ENCODE data around the gene SOWAHB. TPM values are rescaled to one million over a fixed set of nuclear protein-coding genes. Genes with fewer than 3 reads are reported as not detected.

SOWAHB gene
- total and polyA plus RNA-seq, 9 donors, result 0.05 to 0.32 (median 0.13) TPM

DNA sequence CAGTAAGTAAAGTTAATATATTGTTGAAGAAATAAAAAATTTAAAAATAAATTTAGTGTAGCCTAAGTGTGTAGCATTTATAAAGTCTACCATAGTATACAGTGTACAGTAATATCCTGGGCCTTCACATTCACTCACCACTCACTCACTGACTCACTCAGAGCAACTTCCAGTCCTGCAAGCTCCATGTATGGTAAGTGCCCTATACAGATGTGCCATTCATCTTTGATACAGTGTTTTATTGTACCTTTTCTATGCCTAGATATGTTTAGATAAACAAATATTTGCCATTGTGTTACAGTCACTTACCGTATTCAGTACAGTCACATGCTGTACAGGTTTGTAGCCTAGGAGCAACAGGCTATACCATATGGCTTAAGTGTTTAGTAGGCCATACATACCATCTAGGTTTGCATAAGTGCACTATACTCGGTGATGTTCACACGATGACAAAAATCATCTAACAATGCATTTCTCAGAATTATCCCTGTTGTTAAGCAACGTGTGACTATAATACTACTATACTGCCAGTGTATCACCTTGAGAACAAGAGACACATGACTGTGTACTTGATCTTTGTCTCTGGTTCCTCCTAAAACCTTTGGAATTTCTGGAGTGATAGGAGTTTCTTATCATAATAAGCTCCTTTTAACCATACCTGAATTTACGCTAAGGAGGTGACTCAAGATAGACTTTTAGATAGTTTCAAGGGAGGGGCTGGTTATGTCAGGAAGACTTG lies 25.8 kb upstream of the SOWAHB start:
- no CpG with 5 or more reads among the region's 5 CpGs for WGBS (ENCODE audit: insufficient coverage)
- no peak overlapping the region for H3K27ac ChIP-seq (ENCODE audit: low read length)
- no peaks in the 10 kb centered on the region for H3K4me1 ChIP-seq (ENCODE audit: control insufficient read depth, insufficient read depth, low read length)
- H3K36me3 ChIP-seq (ENCODE audit: control insufficient read depth, insufficient read depth, low read length), result no peaks in the 10 kb centered on the region
- no peak overlapping the region for H3K4me3 ChIP-seq (ENCODE audit: low read length)
- no peaks in the 10 kb centered on the region for H3K27me3 ChIP-seq (ENCODE audit: control insufficient read depth, insufficient read depth, low read length)
- no peaks in the 10 kb centered on the region for H3K9me3 ChIP-seq (replicated peaks; ENCODE audit: control insufficient read depth, low read depth, low read length)
- DNase-seq, result no peak

DNA sequence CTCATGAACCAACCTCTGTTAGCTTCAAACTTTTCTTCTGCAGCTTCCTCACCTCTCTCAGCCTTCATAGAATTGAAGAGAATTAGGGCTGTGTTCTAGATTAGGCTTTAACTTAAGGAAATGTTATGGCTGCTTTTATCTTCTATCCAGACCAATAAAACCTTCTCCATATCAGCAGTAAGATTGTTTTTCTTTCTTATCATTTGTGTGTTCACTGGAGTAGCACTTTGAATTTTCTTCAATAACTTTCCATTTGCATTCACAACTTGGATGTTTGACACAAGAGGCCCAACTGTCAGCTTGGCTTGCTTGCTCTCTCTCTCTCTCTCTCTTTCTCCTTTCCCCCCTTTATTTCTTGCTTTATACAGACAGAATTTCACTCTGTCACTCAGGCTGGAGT lies 22.8 kb upstream of the SOWAHB start:
- H3K27ac ChIP-seq (ENCODE audit: low read length), result no peak overlapping the region
- H3K36me3 ChIP-seq (ENCODE audit: control insufficient read depth, insufficient read depth, low read length), result no peaks in the 10 kb centered on the region

DNA sequence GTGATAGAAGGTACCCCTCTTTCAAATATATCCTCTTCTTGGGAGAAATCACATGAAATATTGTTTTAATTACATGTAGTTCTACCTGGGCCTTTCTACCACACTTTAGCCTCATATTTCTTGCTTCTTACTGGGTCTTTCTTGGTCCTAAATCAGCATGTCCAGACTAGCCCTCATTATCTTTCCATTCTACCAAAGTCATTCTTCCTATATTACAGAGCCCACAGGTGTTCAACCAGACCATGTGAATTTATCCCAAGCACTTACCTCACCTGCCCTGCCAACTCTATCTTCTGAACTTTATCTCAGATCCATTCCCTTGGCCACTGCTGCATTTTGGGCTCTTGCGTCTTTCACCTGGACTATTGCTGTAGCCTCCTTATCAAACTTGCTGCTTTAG lies 11.8 kb upstream of the SOWAHB start:
- WGBS (ENCODE audit: insufficient coverage), result 93% methylated on average over 1 of the region's 1 CpG
- Histone ChIP-seq H3K27ac (ENCODE audit: low read length) (no peak overlapping the region), H3K9me3 (replicated peaks; ENCODE audit: control insufficient read depth, low read depth, low read length) (peaks cover 6% of the 10 kb centered on the region), H3K36me3 (ENCODE audit: control insufficient read depth, insufficient read depth, low read length) (no peaks in the 10 kb centered on the region), H3K27me3 (ENCODE audit: control insufficient read depth, insufficient read depth, low read length) (no peaks in the 10 kb centered on the region), H3K4me3 (ENCODE audit: low read length) (no peak overlapping the region), H3K4me1 (ENCODE audit: control insufficient read depth, insufficient read depth, low read length) (no peaks in the 10 kb centered on the region)
- DNase-seq, result no peak

More for the DNA sequence above, 22.8 kb upstream of the SOWAHB start:
- Histone ChIP-seq H3K4me3 (ENCODE audit: low read length) (no peak overlapping the region), H3K4me1 (ENCODE audit: control insufficient read depth, insufficient read depth, low read length) (no peaks in the 10 kb centered on the region), H3K9me3 (replicated peaks; ENCODE audit: control insufficient read depth, low read depth, low read length) (no peaks in the 10 kb centered on the region), H3K27me3 (ENCODE audit: control insufficient read depth, insufficient read depth, low read length) (no peaks in the 10 kb centered on the region)
- no peak for DNase-seq

DNA sequence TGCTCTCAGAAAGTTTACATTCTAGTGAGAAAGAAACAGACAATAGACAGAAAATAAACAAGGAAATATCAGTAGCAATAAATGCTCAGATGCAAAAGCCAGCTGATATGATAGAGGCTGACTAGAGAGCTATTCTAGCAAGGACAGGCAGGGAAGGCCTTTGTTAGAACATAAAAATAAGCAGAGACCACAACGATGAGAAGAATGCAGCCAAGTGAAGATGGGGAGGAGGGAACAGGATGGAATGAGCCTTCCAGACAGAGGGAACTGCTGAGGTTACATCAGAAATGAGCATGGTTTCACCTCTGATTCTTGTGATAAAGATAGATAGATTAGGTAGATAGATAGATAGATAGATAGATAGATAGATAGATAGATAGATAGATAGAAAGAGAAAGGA lies 7.6 kb upstream of the SOWAHB start:
- H3K27ac ChIP-seq (ENCODE audit: low read length), result no peak overlapping the region
- peaks cover 6% of the 10 kb centered on the region for H3K9me3 ChIP-seq (replicated peaks; ENCODE audit: control insufficient read depth, low read depth, low read length)
- H3K4me3 ChIP-seq (ENCODE audit: low read length), result no peak overlapping the region
- H3K4me1 ChIP-seq (ENCODE audit: control insufficient read depth, insufficient read depth, low read length), result no peaks in the 10 kb centered on the region
- H3K36me3 ChIP-seq (ENCODE audit: control insufficient read depth, insufficient read depth, low read length), result no peaks in the 10 kb centered on the region
- no peak for DNase-seq
- WGBS (ENCODE audit: insufficient coverage), result 20% methylated on average over 1 of the region's 1 CpG
- H3K27me3 ChIP-seq (ENCODE audit: control insufficient read depth, insufficient read depth, low read length), result no peaks in the 10 kb centered on the region

DNA sequence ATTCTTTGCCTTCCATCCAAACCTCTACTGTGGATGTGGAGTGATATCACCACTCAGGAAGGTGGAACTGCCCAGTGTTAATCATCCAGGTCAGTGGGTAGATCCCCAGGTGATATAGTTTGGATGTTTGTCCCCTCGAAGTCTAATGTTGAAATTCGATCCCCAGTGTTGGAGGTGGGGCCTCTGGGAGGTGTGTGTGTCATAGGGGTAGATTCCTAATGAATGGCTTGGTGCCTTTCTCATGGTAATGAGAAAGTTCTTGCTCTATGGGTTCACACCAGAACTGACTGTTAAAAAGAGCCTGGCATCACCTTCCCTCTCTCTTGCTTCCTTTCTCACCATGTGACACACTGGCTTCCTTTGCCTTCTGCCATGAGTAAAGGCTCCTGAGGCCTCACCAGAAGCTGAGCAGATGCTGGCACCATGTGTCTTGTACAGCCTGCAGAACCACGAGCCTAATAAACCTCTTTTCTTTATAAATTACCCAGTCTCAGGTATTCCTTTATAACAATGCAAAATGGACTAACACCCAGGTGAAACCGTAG lies 6.8 kb upstream of the SOWAHB start:
- WGBS (ENCODE audit: insufficient coverage), result 75% methylated on average over 2 of the region's 4 CpGs
- Histone ChIP-seq H3K4me1 (ENCODE audit: control insufficient read depth, insufficient read depth, low read length) (no peaks in the 10 kb centered on the region), H3K9me3 (replicated peaks; ENCODE audit: control insufficient read depth, low read depth, low read length) (peaks cover 6% of the 10 kb centered on the region), H3K27me3 (ENCODE audit: control insufficient read depth, insufficient read depth, low read length) (no peaks in the 10 kb centered on the region), H3K4me3 (ENCODE audit: low read length) (no peak overlapping the region), H3K36me3 (ENCODE audit: control insufficient read depth, insufficient read depth, low read length) (no peaks in the 10 kb centered on the region), H3K27ac (ENCODE audit: low read length) (no peak overlapping the region)
- no peak for DNase-seq

DNA sequence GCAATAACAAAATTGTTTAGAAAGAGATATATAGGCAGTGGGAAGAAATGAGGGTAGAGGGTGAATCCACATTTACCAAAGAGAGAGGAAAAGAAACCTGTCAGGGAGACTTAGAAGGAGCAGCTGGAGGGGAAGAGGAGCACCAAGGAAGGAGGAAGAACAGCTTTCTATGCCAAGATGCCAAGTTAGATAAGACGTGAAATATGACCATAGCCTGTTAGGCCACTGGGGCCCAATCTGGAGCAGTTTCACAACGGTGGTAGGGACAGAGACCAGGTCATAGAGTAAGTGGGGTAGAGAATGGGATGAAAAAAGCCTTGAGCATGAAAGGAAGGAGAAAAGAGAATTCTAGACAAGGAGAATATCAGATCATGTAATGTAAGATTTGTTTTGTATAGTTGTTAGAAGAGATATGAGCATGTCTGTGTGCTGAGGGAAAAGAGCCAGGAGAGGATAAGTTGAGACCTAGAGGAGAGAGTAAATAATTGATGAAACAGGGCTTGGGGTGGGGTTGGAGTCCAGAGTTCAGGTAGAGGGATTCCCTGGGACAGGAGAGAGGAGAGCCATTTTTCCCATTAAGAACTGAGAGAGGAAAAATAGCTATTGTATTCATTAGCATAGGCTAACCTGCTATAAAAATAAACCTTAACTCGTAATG lies 4.4 kb upstream of the SOWAHB start:
- Histone ChIP-seq H3K4me1 (ENCODE audit: control insufficient read depth, insufficient read depth, low read length) (peaks cover 4% of the 10 kb centered on the region), H3K27ac (ENCODE audit: low read length) (no peak overlapping the region), H3K9me3 (replicated peaks; ENCODE audit: control insufficient read depth, low read depth, low read length) (no peaks in the 10 kb centered on the region), H3K27me3 (ENCODE audit: control insufficient read depth, insufficient read depth, low read length) (peaks cover 14% of the 10 kb centered on the region), H3K36me3 (ENCODE audit: control insufficient read depth, insufficient read depth, low read length) (no peaks in the 10 kb centered on the region), H3K4me3 (ENCODE audit: low read length) (no peak overlapping the region)
- 47% methylated on average over 2 of the region's 3 CpGs for WGBS (ENCODE audit: insufficient coverage)
- no peak for DNase-seq

DNA sequence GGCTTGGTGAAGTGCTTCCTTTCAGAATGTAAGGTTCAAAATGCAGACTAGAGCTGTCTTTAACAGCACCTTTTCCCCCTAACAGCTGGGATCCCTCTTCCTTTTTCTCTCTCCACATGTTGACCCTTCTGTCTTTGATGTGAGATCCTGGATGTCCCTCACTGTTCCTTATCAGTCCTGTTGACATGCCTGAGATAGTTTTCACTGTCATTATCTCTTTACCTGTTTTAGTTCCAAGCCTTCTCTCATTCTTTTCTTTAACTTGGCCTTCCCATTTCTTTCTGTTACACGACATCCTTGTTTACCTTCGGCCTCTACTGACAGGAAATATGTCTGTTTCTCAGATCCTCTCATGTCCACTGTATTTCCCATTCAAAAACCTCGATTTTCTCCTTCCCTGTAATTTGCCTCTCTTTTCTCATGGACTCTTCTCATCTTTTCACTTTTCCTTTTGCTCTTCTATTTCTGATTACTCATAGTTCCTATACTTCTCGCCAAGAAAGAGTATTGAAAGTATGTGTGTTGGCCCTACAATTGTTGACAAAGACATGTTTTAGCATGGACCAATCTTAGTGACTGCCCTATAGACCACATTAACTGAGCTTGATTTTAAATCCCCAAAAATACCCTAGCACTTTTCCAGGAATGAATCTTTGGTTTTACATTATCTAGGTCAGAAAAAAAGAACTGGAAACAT lies 1.2 kb upstream of the SOWAHB start:
- H3K27me3 ChIP-seq (ENCODE audit: control insufficient read depth, insufficient read depth, low read length), result peaks cover 38% of the 10 kb centered on the region

DNA sequence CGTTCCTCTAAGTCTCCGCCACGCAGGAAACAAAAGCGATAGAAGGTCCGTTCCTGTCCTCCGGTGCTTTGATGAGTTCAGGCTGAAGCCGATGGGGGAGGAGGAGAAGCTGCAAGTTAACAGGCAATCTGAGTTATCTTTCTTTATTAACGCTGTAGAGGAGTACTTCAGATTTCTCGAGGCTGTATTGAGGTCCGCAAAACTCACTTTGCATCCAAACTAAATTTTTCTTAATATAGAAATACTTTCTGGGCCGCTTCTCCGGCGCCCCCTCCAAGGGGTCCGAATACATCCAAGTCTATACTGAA lies 395 bp upstream of the SOWAHB start:
- Histone ChIP-seq H3K4me1 (ENCODE audit: control insufficient read depth, insufficient read depth, low read length) (peaks cover 12% of the 10 kb centered on the region), H3K27me3 (ENCODE audit: control insufficient read depth, insufficient read depth, low read length) (peaks cover 38% of the 10 kb centered on the region), H3K27ac (ENCODE audit: low read length) (no peak overlapping the region), H3K4me3 (ENCODE audit: low read length) (peak overlapping the region; percentile 25), H3K36me3 (ENCODE audit: control insufficient read depth, insufficient read depth, low read length) (no peaks in the 10 kb centered on the region), H3K9me3 (replicated peaks; ENCODE audit: control insufficient read depth, low read depth, low read length) (no peaks in the 10 kb centered on the region)
- peak; percentile 14 for DNase-seq
- WGBS (ENCODE audit: insufficient coverage), result 0% methylated on average over 3 of the region's 14 CpGs

More for the DNA sequence above, 1.2 kb upstream of the SOWAHB start:
- Histone ChIP-seq H3K4me1 (ENCODE audit: control insufficient read depth, insufficient read depth, low read length) (peaks cover 12% of the 10 kb centered on the region), H3K9me3 (replicated peaks; ENCODE audit: control insufficient read depth, low read depth, low read length) (no peaks in the 10 kb centered on the region), H3K4me3 (ENCODE audit: low read length) (no peak overlapping the region), H3K36me3 (ENCODE audit: control insufficient read depth, insufficient read depth, low read length) (no peaks in the 10 kb centered on the region), H3K27ac (ENCODE audit: low read length) (no peak overlapping the region)
- 75% methylated on average over 2 of the region's 4 CpGs for WGBS (ENCODE audit: insufficient coverage)
- DNase-seq, result peak; percentile 22

DNA sequence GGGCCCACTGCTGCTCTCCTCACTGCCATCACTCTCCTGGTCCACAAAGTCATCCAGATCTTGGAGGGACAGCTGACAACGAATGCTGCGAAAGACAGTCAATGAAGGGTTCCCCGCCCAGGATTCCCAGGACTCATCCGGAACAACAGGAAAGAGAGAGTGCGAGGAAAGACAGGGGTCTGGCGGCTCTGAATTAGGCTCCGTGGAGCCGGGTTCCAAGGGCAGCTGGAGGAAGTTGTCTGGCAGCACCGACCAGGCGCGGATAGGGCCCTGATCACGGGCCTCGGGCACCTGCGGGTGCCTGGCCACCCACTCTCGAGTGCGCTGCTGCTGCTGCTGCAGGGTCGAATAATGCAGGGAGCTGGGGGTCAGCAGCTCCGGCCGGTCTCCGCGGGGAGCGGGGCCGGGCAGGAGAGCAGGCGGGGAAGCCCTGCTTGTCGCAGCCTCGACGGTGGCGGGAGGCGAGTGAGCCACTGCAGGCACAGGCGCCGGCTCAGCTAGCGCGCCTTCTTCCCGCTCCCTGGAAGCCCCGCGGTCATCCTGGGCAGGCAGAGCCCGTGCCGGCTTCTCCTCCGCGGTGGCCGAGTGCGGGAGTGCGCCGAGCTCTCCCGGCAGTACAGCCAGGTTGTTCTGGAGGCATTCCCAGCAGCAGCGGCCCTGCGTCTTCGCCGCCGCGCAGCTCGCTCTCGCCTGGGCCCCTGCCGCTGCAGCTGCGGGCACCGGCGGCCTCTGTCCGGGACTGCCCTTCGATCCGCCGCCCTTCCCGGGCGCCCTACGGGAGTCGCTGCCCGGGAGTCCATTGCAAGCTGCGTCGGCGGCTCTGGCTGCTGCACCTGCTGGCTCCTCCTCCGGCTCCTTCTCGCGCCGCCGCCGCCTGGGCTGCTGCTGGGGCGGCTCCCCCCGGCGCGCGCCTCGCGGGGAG lies 1.1 kb downstream of the SOWAHB start:
- peak; percentile 44 for DNase-seq
- H3K27me3 ChIP-seq (ENCODE audit: control insufficient read depth, insufficient read depth, low read length), result peaks cover 38% of the 10 kb centered on the region
- peak overlapping the region; percentile 27 for H3K4me3 ChIP-seq (ENCODE audit: low read length)
- 6% methylated on average over 82 of the region's 82 CpGs for WGBS (ENCODE audit: insufficient coverage)
- no peak overlapping the region for H3K27ac ChIP-seq (ENCODE audit: low read length)
- H3K9me3 ChIP-seq (replicated peaks; ENCODE audit: control insufficient read depth, low read depth, low read length), result no peaks in the 10 kb centered on the region
- H3K36me3 ChIP-seq (ENCODE audit: control insufficient read depth, insufficient read depth, low read length), result no peaks in the 10 kb centered on the region
- peaks cover 12% of the 10 kb centered on the region for H3K4me1 ChIP-seq (ENCODE audit: control insufficient read depth, insufficient read depth, low read length)
